ENCODE measurements around the gene CAD.

CAD gene

DNA sequence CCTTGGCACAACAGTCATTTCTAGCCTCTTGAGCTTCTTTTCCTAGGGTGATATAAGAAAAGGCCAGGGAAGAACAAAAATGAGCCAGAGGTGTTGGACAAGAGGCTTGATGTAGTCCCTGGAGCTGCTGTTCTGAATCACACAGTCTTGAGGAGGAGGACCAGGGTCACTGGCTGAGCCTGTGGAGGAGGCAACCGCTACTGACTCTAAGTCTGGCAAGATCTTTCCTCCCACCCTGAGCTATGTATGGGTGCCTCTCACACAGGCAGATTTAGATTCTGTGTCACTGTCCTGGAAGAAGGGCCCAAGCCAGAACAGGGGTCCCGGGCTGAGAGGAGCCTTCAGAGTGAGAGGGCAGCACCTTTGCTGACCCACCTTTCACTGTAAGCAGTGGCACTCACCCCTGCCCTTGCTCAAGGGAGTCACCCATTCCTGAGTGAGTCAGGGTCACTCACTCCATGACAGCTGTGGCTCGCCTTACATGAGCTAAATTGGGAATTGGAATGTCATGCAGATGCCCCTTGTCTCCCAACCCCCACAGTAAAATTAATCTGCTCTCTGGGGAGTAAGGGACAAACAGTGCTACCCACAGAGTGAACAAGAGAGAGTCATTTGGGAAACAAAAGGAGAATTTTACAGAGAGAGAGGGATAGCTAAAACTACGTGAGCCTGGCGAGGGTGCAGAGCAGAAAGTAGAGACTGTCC, 64.8 kb downstream of the CAD start, which contains the start of gene TRIM54:
Gene TRIM54 (plus strand): TSS at position 575 of the 705 bp plus-strand sequence. CDS start 303 bp downstream, outside the sequence.
- H3K27ac ChIP-seq (ENCODE audit: low read depth, low read length): no peak within 1 kb of the TSS
- no peak within 1 kb of the TSS for H3K4me3 ChIP-seq (ENCODE audit: low read depth, low read length)
- H3K4me1 ChIP-seq (ENCODE audit: control insufficient read depth, insufficient read depth, low read length, unreplicated experiment): peaks cover 32% of the 10 kb centered on the region
- peaks cover 13% of the 10 kb centered on the region for H3K27me3 ChIP-seq (ENCODE audit: insufficient read depth, low read length)
- H3K79me2 ChIP-seq (ENCODE audit: control insufficient read depth, insufficient read depth, low read length, unreplicated experiment): no peaks in the 10 kb centered on the region
- no peaks in the 10 kb centered on the region for H3K36me3 ChIP-seq (ENCODE audit: insufficient read depth, low read length)
- H2AFZ ChIP-seq (ENCODE audit: low read length, unreplicated experiment): no peak within 1 kb of the TSS

GRCh38 chr2:27282892-27283291, 65.7 kb downstream of the CAD start:
- Histone ChIP-seq H3K27me3 (ENCODE audit: insufficient read depth, low read length) (peaks cover 8% of the 10 kb centered on the region), H3K27ac (ENCODE audit: low read depth, low read length) (no peak overlapping the region), H3K4me1 (ENCODE audit: control insufficient read depth, insufficient read depth, low read length, unreplicated experiment) (peaks cover 32% of the 10 kb centered on the region), H2AFZ (ENCODE audit: low read length, unreplicated experiment) (no peak overlapping the region), H3K79me2 (ENCODE audit: control insufficient read depth, insufficient read depth, low read length, unreplicated experiment) (no peaks in the 10 kb centered on the region), H3K4me3 (ENCODE audit: low read depth, low read length) (no peak overlapping the region), H3K36me3 (ENCODE audit: insufficient read depth, low read length) (no peaks in the 10 kb centered on the region)

DNA sequence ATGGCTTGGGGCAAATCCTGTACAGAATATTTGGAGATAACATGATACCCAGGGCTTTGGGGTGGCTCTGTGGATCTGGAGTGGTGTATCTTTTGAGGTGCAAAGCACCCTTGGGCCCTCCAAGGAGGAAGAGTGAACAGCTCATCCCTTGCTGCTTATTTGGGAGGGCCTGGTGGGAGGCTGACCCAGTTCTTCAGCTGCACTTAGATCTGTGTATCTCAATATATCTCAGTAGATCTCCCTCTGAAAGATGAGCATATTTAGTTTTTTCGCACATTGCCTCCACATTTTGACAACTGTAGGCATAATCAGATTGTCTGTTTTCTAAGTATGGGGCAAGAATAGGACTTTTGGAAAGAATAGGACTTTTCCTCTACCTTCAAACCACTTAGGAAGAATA, 67.8 kb downstream of the CAD start:
- H3K79me2 ChIP-seq (ENCODE audit: control insufficient read depth, insufficient read depth, low read length, unreplicated experiment): no peaks in the 10 kb centered on the region
- no peaks in the 10 kb centered on the region for H3K36me3 ChIP-seq (ENCODE audit: insufficient read depth, low read length)
- H3K27me3 ChIP-seq (ENCODE audit: insufficient read depth, low read length): peaks cover 4% of the 10 kb centered on the region; the same call in 1 of the 2 replicates
- no peak overlapping the region for H3K4me3 ChIP-seq (ENCODE audit: low read depth, low read length)
- no peak overlapping the region for H2AFZ ChIP-seq (ENCODE audit: low read length, unreplicated experiment)
- H3K4me1 ChIP-seq (ENCODE audit: control insufficient read depth, insufficient read depth, low read length, unreplicated experiment): peaks cover 32% of the 10 kb centered on the region
- no peak overlapping the region for H3K27ac ChIP-seq (ENCODE audit: low read depth, low read length)

- H3K79me2 ChIP-seq (ENCODE audit: control insufficient read depth, insufficient read depth, low read length, unreplicated experiment): no peaks in the 10 kb centered on the region
- H2AFZ ChIP-seq (ENCODE audit: low read length, unreplicated experiment): no peak overlapping the region
- peaks cover 27% of the 10 kb centered on the region for H3K4me1 ChIP-seq (ENCODE audit: control insufficient read depth, insufficient read depth, low read length, unreplicated experiment)
- peaks cover 4% of the 10 kb centered on the region; the same call in 1 of the 2 replicates for H3K27me3 ChIP-seq (ENCODE audit: insufficient read depth, low read length)
- H3K4me3 ChIP-seq (ENCODE audit: low read depth, low read length): no peak overlapping the region
- H3K27ac ChIP-seq (ENCODE audit: low read depth, low read length): no peak overlapping the region
- no peaks in the 10 kb centered on the region for H3K36me3 ChIP-seq (ENCODE audit: insufficient read depth, low read length)
Measured at GRCh38 chr2:27285481-27285880, 68.3 kb downstream of the CAD start.

DNA sequence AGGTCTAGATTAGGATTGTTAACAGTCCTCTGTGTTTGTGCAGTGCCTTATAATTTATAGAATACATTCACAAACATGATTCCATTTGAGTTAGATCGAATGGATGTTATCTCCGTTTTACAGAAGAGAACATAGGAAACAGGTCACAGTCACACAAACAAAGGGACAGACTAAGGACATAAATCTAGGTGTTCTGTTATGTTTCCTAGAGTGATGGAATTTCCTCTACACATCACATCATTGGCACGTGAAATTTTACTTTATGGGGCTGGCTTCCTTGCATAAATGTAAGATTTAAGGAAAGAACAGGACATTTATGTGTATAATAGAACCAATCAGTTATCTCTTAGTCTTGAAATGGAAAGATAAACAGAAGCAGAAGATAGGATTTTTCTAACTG, 71.4 kb downstream of the CAD start:
- H3K4me3 ChIP-seq (ENCODE audit: low read depth, low read length): no peak overlapping the region

DNA sequence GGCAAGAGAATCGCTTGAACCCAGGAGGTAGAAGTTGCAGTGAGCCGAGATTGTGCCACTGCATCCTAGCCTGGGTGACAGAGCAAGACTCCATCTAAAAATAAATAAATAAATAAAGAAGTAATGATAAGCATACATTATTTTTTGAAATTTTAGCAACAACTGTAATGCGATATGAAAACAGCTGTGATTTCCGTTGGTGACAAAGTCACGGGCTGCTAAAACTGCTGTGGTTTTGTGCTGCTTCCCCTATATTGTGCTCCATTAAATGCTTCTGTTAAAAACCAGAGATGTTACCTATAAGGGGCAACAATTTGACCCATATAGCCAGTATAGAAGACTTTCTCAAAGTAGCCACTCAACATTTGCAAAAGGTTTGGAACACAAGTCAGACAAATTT, 73.4 kb downstream of the CAD start:
- Histone ChIP-seq H3K4me3 (ENCODE audit: low read depth, low read length) (no peak overlapping the region), H2AFZ (ENCODE audit: low read length, unreplicated experiment) (no peak overlapping the region), H3K27ac (ENCODE audit: low read depth, low read length) (no peak overlapping the region), H3K4me1 (ENCODE audit: control insufficient read depth, insufficient read depth, low read length, unreplicated experiment) (peaks cover 20% of the 10 kb centered on the region), H3K79me2 (ENCODE audit: control insufficient read depth, insufficient read depth, low read length, unreplicated experiment) (no peaks in the 10 kb centered on the region), H3K36me3 (ENCODE audit: insufficient read depth, low read length) (no peaks in the 10 kb centered on the region), H3K27me3 (ENCODE audit: insufficient read depth, low read length) (peaks cover under 1% of the 10 kb centered on the region; the same call in 1 of the 2 replicates)

More for the DNA sequence above, 71.4 kb downstream of the CAD start:
- Histone ChIP-seq H3K79me2 (ENCODE audit: control insufficient read depth, insufficient read depth, low read length, unreplicated experiment) (no peaks in the 10 kb centered on the region), H3K36me3 (ENCODE audit: insufficient read depth, low read length) (no peaks in the 10 kb centered on the region), H3K27ac (ENCODE audit: low read depth, low read length) (no peak overlapping the region), H3K4me1 (ENCODE audit: control insufficient read depth, insufficient read depth, low read length, unreplicated experiment) (peaks cover 12% of the 10 kb centered on the region), H3K27me3 (ENCODE audit: insufficient read depth, low read length) (peaks cover 4% of the 10 kb centered on the region; the same call in 1 of the 2 replicates), H2AFZ (ENCODE audit: low read length, unreplicated experiment) (no peak overlapping the region)

DNA sequence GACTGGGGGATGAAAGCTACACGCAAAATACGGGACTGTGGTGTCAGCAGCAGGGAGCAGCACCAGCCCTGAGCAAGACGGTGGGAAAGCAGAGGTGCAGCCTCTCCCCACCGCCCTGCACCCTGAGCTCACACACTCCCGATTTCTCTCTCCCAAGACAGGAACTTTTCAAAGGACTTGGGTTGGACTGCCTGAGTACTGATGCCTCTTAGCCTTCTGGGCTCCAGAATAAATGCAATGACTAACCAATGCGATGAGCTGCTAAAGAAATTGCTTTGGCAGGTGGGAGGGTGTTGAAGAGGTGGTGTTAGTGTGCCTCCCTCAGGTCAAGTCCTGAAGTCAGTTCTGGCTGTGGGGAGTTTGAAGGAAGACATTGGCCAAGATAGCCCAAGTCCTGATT, 74.7 kb downstream of the CAD start:
- no peak overlapping the region for H3K4me3 ChIP-seq (ENCODE audit: low read depth, low read length)
- H3K27me3 ChIP-seq (ENCODE audit: insufficient read depth, low read length): no peaks in the 10 kb centered on the region
- H3K27ac ChIP-seq (ENCODE audit: low read depth, low read length): no peak overlapping the region
- H3K36me3 ChIP-seq (ENCODE audit: insufficient read depth, low read length): no peaks in the 10 kb centered on the region
- peaks cover 20% of the 10 kb centered on the region for H3K4me1 ChIP-seq (ENCODE audit: control insufficient read depth, insufficient read depth, low read length, unreplicated experiment)
- no peaks in the 10 kb centered on the region for H3K79me2 ChIP-seq (ENCODE audit: control insufficient read depth, insufficient read depth, low read length, unreplicated experiment)
- no peak overlapping the region for H2AFZ ChIP-seq (ENCODE audit: low read length, unreplicated experiment)
